ENCODE results near the gene DTHD1.

The DTHD1 gene

GRCh38 chr4:36351082-36351666 lies 69.8 kb downstream of the DTHD1 start:
- peak; percentile 74 for DNase-seq

GRCh38 chr4:36353998-36354397 lies 72.6 kb downstream of the DTHD1 start:
- DNase-seq, result no peak

GRCh38 chr4:36358173-36358572 lies 76.8 kb downstream of the DTHD1 start:
- no peak for DNase-seq

GRCh38 chr4:36360755-36361154 lies 79.3 kb downstream of the DTHD1 start:
- DNase-seq, result no peak

GRCh38 chr4:36363024-36363423 lies 81.6 kb downstream of the DTHD1 start:
- no peak for DNase-seq

GRCh38 chr4:36374836-36375511 lies 93.6 kb downstream of the DTHD1 start:
- DNase-seq, result no peak

GRCh38 chr4:36385951-36386571 lies 104.6 kb downstream of the DTHD1 start:
- DNase-seq, result peak; percentile 12

- no peak for DNase-seq
Observed at GRCh38 chr4:36386691-36387090, 105.3 kb downstream of the DTHD1 start.

GRCh38 chr4:36388710-36389109 lies 107.3 kb downstream of the DTHD1 start:
- no peak for DNase-seq

GRCh38 chr4:36391411-36391810 lies 110.0 kb downstream of the DTHD1 start:
- no peak for DNase-seq

- no peak for DNase-seq
Observed at GRCh38 chr4:36392024-36392423, 110.6 kb downstream of the DTHD1 start.

- no peak for DNase-seq
Observed at GRCh38 chr4:36392916-36393315, 111.5 kb downstream of the DTHD1 start.

All from stimulated activated CD4-positive, alpha-beta T cell treated with anti-CD3 and anti-CD28 coated beads, Interleukin-1b, Interleukin-23, amount 100 ng/mL, for 48 hours (primary cell).